ENCODE data around the gene MFSD6L.

The MFSD6L gene, protein sequence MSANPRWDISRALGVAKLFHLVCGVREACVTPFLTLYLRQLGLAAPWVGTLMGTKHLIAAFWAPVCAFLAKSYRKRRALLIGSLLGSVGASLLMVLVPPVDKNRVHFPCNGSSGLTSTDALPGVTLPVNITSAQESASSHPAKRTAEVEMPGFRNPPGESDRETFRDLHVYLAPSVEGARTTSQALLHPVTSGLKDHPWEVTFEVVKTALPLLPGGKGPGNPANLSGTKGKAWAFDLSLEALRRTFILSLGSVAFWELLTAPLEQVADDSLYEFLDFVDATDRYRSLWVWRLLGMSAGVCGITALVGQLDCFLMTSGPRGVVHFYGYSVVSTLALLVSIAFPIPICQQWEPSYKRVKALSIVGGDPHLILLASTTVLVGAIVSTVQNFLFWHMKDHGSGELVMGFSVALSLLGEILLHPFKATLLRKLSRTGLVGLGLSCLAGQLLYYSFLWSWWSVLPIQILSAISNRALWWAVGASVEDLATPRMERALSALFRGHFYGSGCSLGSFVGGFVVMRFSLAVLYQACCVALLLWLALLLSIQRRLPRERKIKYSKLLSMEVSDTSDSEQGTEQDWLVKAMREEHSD

DNA sequence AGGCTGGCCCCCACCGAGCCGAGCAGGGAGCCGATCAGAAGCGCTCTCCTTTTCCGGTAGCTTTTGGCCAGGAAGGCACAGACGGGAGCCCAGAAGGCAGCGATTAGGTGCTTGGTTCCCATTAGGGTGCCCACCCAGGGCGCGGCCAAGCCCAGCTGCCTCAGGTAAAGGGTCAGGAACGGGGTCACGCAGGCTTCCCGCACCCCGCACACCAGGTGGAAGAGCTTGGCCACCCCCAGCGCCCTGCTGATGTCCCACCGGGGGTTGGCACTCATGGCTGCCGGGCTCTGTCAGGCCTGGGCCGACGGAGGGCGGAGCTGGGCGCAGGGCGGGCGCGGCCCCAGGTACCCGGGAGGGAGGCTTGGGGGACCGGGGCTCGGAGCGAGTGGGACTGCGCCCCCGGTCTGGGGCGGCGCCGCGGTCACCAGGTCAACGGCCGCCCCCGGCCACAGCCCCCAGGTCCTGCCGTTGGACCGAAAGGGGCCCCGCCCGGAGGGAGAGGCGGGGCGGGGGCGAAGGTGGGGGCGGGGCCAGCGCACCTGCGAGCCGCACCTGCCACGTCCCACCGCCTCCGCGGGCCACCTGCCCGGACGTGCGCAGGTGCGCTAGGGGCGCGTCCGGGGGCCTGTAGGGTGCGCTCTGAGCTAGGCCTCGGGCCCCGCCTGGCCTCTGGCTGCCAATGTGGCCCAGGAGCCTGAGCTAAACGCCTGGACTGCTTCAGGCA is at the start of gene MFSD6L:
MFSD6L (minus strand) TSS at position 520 of the 724 bp plus-strand sequence; CDS start at position 275, 245 bp downstream.
- no peak for DNase-seq

GRCh38 chr17:8847891-8848290 is 48.7 kb upstream of the MFSD6L start:
- no peak for DNase-seq

DNA sequence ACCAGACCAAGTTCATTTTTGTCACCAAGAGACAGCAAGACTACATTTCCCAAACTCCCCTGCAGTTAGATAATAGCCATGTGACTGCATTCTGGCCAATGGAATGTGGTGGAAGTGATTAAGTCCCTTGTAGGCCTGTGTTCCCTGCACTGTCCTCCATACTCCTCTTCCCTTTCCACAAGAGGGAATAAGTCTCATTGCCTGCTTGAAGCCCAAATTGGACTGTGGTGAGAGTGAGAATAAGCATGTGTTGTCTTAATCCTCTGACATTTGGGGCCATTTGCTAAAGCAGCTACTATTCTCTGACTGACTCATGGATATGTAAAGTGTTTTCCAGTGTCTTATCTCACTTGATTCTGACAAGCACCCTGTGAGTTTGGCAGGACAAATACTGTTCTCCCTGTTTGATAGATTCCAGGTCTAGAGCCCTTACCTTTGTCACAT is 47.6 kb upstream of the MFSD6L start:
- DNase-seq, result no peak

DNA sequence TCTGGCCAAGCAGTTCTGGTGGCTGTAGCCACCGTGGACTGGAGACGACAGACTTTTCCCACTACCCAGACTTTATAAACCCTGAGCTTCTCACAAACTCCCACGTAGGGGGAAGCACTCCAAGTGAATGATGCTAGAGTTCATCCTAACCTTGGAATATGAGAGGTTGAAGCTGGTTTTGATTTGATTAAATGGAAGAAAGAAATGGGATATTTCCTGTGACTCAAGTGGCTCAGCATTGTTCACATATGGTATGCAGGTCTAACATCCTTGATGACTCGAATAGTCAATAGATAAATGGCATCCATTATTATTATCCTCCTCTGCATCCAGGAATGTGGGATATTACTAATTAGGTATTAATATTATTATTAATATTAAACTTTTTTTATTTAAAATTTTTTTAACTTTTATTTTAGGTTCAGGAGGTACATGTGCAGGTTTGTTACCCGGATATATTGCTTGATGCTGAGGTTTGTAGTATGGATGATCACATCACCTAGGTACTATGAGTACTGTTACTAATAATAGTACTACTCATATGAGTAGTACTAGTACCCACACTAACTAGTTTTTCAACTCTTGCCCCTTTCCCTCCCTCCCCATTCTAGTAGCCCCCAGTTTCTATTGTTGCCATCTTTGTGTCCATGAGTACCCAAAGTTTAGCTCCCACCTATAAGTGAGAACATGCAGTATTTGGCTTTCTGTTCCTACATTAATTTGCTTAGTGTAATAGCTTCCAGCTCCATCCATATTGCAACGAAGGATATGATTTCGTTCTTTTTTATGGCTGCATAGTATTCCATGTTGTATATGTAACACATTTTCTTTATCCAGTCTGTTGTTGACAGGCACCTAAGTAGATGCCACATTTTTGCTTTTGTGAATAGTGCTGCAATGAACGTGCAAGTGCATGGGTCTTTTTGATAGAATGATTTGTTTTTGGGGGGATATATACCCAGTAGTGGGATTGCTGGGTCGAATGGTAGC is 45.4 kb upstream of the MFSD6L start:
- no peak for DNase-seq

DNA sequence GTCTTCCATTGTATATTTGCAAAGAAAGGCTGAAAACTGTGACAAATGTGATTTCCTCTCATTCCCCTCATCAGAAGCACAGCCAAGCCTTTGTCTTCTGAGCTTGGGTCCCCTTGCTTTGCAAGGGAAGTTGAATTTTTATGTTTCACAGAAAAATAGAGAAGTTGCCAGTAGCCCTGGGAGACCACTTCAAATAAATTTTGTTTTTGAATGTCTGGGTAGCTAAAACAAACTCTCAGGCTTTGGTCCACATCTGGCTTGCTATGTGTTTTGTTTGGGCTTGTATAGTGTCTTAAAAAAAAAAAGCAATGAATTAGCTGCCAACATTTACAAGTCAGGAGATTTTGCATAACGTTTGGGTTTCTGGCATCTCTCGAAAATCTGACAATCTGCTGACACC is 44.2 kb upstream of the MFSD6L start:
- no peak for DNase-seq

- DNase-seq, result no peak
Observed at GRCh38 chr17:8841844-8842243, 42.7 kb upstream of the MFSD6L start.

DNA sequence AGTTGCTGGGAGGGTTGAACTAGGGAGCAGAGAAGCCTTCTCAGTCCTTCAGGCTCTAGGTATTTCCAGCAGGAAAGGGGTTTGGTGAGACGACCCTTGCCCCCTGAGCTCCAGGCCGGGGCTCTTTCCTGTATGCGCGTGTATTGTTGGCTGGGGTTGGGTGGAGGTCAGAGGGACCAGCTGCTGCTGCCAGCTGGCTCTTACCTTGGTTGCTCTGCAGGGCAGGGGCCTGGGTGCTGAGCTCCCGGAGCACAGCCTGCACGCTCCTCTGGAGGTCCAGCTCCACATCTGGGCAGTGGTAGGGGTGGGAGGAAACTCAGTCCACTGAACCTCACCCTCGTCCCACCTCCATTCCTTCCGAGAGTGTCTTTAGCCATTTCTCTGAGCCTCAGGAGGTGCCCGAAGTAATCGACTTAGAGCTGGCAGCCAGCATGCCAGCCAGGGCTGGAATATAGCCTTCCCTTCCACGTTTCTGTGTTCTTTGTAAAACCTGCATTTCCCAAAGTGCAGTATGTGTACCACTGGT is 40.3 kb upstream of the MFSD6L start:
- no peak for DNase-seq

DNA sequence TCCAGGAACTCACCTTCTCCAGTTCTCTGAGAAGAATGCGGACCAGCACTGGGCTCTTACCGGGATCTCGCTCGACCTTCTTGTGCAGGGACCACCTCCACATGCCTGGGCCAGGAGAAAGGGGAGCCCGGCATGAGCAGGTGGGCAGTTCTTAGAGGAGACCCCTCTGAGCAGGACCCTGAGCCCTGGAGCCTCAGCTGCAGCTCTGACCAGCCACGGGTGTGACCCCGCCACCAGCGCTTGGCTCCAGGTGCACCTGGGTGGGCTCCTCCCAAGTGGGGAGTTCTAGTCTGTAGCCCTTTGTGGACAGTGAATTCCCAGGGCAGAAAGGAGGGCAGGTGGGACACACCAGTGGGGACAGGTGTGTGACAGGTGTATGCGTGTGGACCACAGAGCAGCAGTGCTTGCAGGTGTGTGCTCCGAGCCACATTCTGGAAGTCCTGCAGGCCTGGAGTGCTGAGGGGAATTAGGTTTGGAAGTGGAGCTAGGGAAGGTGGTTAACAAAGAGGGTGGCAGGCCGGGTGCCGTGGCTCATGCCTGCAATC is 39.5 kb upstream of the MFSD6L start:
- DNase-seq, result no peak

- DNase-seq, result no peak
Observed at GRCh38 chr17:8837563-8838075, 38.5 kb upstream of the MFSD6L start.

DNA sequence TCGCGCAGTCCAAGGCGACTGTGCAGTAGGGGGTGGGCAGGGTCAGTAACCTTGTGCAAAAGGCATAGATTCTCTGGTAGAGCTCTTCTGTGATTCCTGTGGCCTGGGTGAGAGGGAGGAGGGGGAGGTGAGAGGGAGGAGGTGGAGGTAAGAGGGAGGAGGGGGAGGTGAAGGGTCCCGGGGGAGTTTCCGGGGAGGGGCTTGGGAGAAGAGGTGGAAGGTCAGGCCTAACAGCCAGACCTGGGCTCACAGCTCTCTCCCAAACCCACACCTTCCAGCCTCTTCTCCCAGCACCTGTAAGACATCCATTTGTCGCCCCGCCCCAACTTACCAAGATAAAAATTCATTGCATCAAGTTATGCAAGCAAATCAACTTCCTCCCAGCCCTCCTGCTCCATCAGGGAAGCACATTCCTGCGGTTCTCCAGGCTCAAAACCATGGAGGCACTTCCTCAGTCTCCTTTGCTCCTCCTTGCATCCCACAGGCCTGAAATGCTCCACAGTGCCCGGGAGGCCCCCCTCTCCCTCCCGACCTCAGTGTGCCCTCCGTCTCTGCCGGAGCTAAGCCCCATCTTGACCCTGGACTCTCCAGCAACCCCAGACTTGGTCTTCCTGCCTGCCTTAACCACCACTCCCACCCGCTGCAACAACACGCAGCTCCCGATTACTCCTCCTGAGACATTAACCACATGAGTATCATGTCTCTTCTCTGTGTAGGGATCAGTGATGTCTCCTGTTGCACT is 37.8 kb upstream of the MFSD6L start:
- DNase-seq, result no peak

- DNase-seq, result no peak
Observed at GRCh38 chr17:8835631-8836364, 36.6 kb upstream of the MFSD6L start.

DNA sequence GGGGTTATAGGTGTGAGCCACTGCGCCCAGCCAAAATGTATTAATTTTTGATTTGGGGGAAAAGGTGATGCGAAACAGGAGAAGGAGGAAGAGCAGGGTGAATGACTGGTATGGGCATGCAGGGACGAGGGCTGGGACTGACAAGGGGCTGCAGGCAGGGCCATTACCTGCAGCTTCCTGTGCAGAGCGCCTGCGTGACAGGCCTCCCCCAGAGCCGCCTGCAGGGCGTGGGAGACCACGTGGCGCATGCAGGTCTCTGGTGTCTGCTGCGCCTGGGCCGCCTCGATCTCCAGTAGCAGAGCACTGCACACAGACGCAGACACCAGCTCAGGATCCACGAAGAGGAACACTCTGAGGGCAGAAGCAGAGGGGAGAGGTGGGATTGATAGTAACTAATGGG is 35.9 kb upstream of the MFSD6L start:
- DNase-seq, result no peak

- DNase-seq, result peak; percentile 62 to 66
Observed at GRCh38 chr17:8832711-8833352, 33.7 kb upstream of the MFSD6L start.

DNA sequence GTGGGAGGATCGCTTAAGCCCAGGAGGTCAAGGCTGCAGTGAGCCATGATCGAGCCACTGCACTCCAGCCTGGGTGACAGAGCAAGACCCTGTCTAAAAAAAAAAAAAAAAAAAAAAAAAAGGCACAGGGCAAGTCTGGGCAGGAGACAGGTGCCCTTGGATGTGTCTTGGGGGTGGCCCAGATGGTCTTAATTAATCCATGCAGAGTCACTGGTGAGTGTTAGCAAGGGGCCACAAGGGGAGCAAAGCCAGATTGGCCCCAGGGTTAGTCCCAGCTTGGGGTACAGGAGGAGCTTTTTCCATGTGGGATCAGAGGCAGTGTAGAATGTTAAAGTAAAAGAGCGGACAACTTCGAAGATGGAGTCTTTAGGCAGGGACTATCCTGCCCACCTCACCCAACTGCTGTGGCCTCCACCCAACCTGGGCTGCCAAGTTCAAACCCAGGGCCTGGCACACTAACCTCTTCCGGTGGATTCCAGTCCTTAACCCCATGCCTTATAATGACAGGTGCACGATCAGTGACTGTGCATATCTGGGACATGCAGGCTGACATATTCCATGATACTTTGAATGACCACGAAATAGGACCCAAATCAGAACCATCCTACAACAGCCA is 32.2 kb upstream of the MFSD6L start:
- no peak for DNase-seq

DNA sequence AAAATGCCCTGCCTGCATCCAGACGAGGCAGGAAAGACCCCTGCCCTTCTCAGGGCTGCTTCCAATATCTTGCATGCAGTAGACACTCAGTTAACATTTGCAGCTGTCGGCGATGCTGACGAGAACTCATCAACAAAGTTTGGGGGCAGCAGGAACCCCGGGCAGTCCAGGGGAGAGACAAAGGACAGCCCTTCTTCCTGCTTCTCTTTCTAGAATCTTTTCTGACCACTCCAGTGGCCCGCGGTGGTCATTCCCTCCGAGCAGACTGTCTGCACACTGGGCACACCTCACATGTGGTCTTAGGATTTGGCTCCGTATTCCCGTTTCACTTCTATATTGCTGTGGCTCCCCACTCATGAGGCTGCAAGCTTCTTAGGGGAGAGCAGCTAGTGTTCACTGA is 31.0 kb upstream of the MFSD6L start:
- no peak for DNase-seq

- DNase-seq, result no peak
Observed at GRCh38 chr17:8829036-8829941, 30.1 kb upstream of the MFSD6L start.

DNA sequence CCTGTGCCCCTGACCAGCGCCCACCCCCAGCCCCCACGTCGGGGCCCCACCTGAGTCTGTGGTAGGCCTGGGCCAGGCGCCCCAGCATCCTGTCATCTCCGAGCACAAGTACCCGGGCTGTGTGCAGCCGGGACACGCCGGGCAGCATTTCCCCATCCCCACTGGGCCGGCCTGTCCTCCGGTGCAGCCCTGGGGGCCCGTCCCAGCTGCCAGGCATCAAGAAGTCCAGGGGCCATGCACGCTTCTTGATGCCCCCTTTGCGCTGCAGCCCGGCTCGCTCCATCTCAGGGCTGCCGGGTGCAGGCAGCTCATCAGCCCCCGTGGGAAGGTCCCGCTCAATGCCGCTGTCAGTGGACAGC is 29.3 kb upstream of the MFSD6L start:
- DNase-seq, result no peak

- DNase-seq, result no peak
Observed at GRCh38 chr17:8826808-8827435, 27.8 kb upstream of the MFSD6L start.
